Stimulated activated naive CD8-positive, alpha-beta T cell treated with anti-CD3 and anti-CD28 coated beads, Interleukin-15, Interleukin-2, amounts not matched to agents 100 ng/mL and 50 ng/mL, for 24 hours (primary cell): ENCODE data around the gene KIF11.

Experiments
- H3K27ac Mint-ChIP-seq: one replicate; pipeline ENCODE4 v1.8.0; 2021; ENCODE audit warnings: mild to moderate bottlenecking, mixed read lengths
- H3K27me3 Mint-ChIP-seq: one replicate; pipeline ENCODE4 v1.8.0; 2021; ENCODE audit warnings: mixed read lengths
- H3K36me3 Mint-ChIP-seq: one replicate; pipeline ENCODE4 v1.8.0; 2021; ENCODE audit warnings: low read depth, mixed read lengths
- H3K4me1 Mint-ChIP-seq: one replicate; pipeline ENCODE4 v1.8.0; 2021; ENCODE audit warnings: low read depth, mixed read lengths
- H3K4me3 Mint-ChIP-seq: one replicate; pipeline ENCODE4 v1.8.0; 2021; ENCODE audit warnings: mild to moderate bottlenecking, mixed read lengths
- H3K9me3 Mint-ChIP-seq: one replicate; pipeline ENCODE4 v1.8.0; 2021; ENCODE audit warnings: mixed read lengths

KIF11 gene

DNA sequence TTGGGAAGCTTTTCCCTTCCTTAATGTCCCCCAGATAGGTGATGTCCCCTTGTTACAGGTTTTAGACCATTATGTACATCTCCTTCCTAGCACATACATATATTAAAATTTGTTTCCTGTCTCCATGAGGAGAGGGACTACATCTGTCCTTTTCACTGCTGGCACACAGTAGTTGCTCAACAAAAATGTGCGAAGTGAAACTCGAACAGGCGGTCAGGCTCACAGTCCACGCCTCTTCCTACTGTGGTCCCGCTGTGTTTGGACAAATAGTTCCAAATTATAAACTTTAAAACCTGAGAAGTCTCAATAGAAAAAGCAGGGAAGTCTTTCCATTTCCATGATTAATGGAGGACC, 95.6 kb downstream of the KIF11 start:
- peaks cover 6% of the 10 kb centered on the region for H3K9me3 Mint-ChIP-seq
- H3K36me3 Mint-ChIP-seq: no peaks in the 10 kb centered on the region
- peak overlapping the region; percentile 74 for H3K4me3 Mint-ChIP-seq
- H3K4me1 Mint-ChIP-seq: peaks cover 28% of the 10 kb centered on the region
- H3K27me3 Mint-ChIP-seq: peaks cover 51% of the 10 kb centered on the region
- H3K27ac Mint-ChIP-seq: no peak overlapping the region

GRCh38 chr10:92688927-92689662, 96.2 kb downstream of the KIF11 start:
- Mint-ChIP-seq H3K9me3 (peaks cover 6% of the 10 kb centered on the region), H3K27ac (no peak overlapping the region), H3K27me3 (peaks cover 56% of the 10 kb centered on the region), H3K4me1 (peaks cover 28% of the 10 kb centered on the region), H3K36me3 (no peaks in the 10 kb centered on the region), H3K4me3 (peak overlapping the region; percentile 74)

- H3K36me3 Mint-ChIP-seq: no peaks in the 10 kb centered on the region
- H3K4me1 Mint-ChIP-seq: peaks cover 28% of the 10 kb centered on the region
- peaks cover 6% of the 10 kb centered on the region for H3K9me3 Mint-ChIP-seq
- peak within 1 kb of the TSS; percentile 21 for H3K27ac Mint-ChIP-seq
- peak within 1 kb of the TSS; percentile 77 for H3K4me3 Mint-ChIP-seq
- H3K27me3 Mint-ChIP-seq: peaks cover 63% of the 10 kb centered on the region
Observed at GRCh38 chr10:92689663-92690210, 96.8 kb downstream of the KIF11 start, which contains the start of gene HHEX. Gene HHEX, plus strand, starts transcription at chr10:92689955. Its CDS starts 32 bp downstream, at chr10:92689987.

- Mint-ChIP-seq H3K36me3 (no peaks in the 10 kb centered on the region), H3K4me1 (peaks cover 28% of the 10 kb centered on the region), H3K4me3 (peak overlapping the region; percentile 77), H3K27me3 (peaks cover 66% of the 10 kb centered on the region), H3K27ac (peak overlapping the region; percentile 21), H3K9me3 (peaks cover 5% of the 10 kb centered on the region)
Observed at GRCh38 chr10:92690211-92690914, 97.4 kb downstream of the KIF11 start.

- H3K36me3 Mint-ChIP-seq: no peaks in the 10 kb centered on the region
- H3K27ac Mint-ChIP-seq: peak overlapping the region; percentile 49
- no peaks in the 10 kb centered on the region for H3K9me3 Mint-ChIP-seq
- H3K4me1 Mint-ChIP-seq: peaks cover 28% of the 10 kb centered on the region
- H3K4me3 Mint-ChIP-seq: peak overlapping the region; percentile 77
- peaks cover 59% of the 10 kb centered on the region for H3K27me3 Mint-ChIP-seq
Observed at GRCh38 chr10:92690915-92691590, 98.1 kb downstream of the KIF11 start.

GRCh38 chr10:92691591-92692079, 98.7 kb downstream of the KIF11 start:
- Mint-ChIP-seq H3K4me1 (peaks cover 28% of the 10 kb centered on the region), H3K27me3 (peaks cover 60% of the 10 kb centered on the region), H3K27ac (peak overlapping the region; percentile 49)

GRCh38 chr10:92692080-92692671, 99.2 kb downstream of the KIF11 start:
- H3K27ac Mint-ChIP-seq: no peak overlapping the region
- H3K4me3 Mint-ChIP-seq: peak overlapping the region; percentile 77

More at GRCh38 chr10:92691591-92692079, 98.7 kb downstream of the KIF11 start:
- Mint-ChIP-seq H3K9me3 (no peaks in the 10 kb centered on the region), H3K4me3 (peak overlapping the region; percentile 77), H3K36me3 (no peaks in the 10 kb centered on the region)

GRCh38 chr10:92692697-92693533, 100.0 kb downstream of the KIF11 start:
- H3K4me1 Mint-ChIP-seq: peaks cover 32% of the 10 kb centered on the region
- H3K9me3 Mint-ChIP-seq: no peaks in the 10 kb centered on the region
- no peaks in the 10 kb centered on the region for H3K36me3 Mint-ChIP-seq
- H3K27ac Mint-ChIP-seq: no peak overlapping the region
- peaks cover 67% of the 10 kb centered on the region for H3K27me3 Mint-ChIP-seq
- H3K4me3 Mint-ChIP-seq: peak overlapping the region; percentile 77

More at GRCh38 chr10:92692080-92692671, 99.2 kb downstream of the KIF11 start:
- Mint-ChIP-seq H3K9me3 (no peaks in the 10 kb centered on the region), H3K4me1 (peaks cover 28% of the 10 kb centered on the region), H3K36me3 (no peaks in the 10 kb centered on the region), H3K27me3 (peaks cover 66% of the 10 kb centered on the region)

- Mint-ChIP-seq H3K9me3 (no peaks in the 10 kb centered on the region), H3K4me3 (no peak overlapping the region), H3K36me3 (no peaks in the 10 kb centered on the region), H3K27me3 (peaks cover 65% of the 10 kb centered on the region), H3K27ac (no peak overlapping the region), H3K4me1 (peaks cover 34% of the 10 kb centered on the region)
Observed at GRCh38 chr10:92693534-92693893, 100.6 kb downstream of the KIF11 start.

DNA sequence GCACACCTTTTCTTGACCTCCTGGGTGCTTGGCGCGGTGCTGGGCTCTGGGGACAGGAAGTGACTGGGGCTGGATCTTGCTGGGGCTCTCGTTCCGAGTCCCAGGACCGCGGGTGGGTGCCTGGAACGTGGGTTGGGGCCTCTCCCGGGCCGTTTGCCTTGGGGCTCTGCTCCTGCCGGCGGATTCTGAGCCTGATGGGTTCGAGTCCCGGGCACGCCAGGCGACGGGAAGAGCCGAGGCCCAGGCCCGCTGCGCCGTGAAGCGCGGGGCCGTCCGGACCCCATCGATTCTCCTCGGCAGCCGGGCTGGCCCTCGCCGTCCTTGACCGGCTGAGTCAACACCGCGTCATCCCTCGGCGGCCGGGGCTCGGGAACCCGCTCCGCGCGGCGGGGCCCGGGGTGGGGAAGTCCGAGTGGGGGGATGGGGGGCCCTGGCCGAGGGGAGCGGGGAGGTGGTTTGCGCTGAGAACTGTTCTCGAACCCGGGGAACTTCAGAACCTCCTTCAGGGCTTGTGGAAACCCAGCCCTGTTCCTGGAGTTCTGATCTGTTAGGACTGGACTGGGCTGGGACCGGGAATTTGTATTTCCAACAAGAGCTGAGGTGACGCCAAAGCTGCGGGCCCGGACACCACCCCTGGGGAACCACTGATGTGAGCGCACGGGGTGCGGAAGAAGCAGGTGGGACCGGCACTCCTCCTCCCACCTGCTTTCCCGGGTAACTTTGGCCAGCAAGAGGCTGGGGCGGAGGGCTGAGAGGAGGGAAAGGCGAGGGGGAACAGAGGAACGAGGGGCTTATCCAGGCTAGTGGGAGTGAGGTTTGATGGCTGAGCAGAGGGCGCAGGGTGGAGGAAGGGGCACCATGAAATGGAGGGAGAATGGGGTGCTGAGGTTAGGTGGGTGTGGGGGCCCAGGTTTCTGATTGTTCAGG, 103.0 kb downstream of the KIF11 start:
- H3K4me1 Mint-ChIP-seq: peaks cover 38% of the 10 kb centered on the region
- H3K27ac Mint-ChIP-seq: no peak overlapping the region
- H3K9me3 Mint-ChIP-seq: no peaks in the 10 kb centered on the region
- H3K4me3 Mint-ChIP-seq: no peak overlapping the region
- no peaks in the 10 kb centered on the region for H3K36me3 Mint-ChIP-seq
- peaks cover 73% of the 10 kb centered on the region for H3K27me3 Mint-ChIP-seq

- Mint-ChIP-seq H3K4me1 (peaks cover 31% of the 10 kb centered on the region), H3K9me3 (no peaks in the 10 kb centered on the region), H3K27me3 (peaks cover 75% of the 10 kb centered on the region), H3K36me3 (no peaks in the 10 kb centered on the region), H3K27ac (no peak overlapping the region), H3K4me3 (no peak overlapping the region)
Observed at GRCh38 chr10:92696606-92697383, 103.9 kb downstream of the KIF11 start.

- H3K27me3 Mint-ChIP-seq: peaks cover 74% of the 10 kb centered on the region
- H3K4me1 Mint-ChIP-seq: peaks cover 27% of the 10 kb centered on the region
- H3K36me3 Mint-ChIP-seq: no peaks in the 10 kb centered on the region
- H3K9me3 Mint-ChIP-seq: no peaks in the 10 kb centered on the region
- H3K4me3 Mint-ChIP-seq: peak overlapping the region; percentile 17
- no peak overlapping the region for H3K27ac Mint-ChIP-seq
Observed at GRCh38 chr10:92697663-92698511, 105.0 kb downstream of the KIF11 start.
